ENCODE data around the gene BMP4. TPM values are rescaled to one million over a fixed set of nuclear protein-coding genes. Genes with fewer than 3 reads are reported as not detected.
A peak's percentile ranks its signal among the peaks of the same experiment; 100 is the strongest.

BMP4 gene
- total RNA-seq, 1 donor from 2014 or later: 6.9 TPM

DNA sequence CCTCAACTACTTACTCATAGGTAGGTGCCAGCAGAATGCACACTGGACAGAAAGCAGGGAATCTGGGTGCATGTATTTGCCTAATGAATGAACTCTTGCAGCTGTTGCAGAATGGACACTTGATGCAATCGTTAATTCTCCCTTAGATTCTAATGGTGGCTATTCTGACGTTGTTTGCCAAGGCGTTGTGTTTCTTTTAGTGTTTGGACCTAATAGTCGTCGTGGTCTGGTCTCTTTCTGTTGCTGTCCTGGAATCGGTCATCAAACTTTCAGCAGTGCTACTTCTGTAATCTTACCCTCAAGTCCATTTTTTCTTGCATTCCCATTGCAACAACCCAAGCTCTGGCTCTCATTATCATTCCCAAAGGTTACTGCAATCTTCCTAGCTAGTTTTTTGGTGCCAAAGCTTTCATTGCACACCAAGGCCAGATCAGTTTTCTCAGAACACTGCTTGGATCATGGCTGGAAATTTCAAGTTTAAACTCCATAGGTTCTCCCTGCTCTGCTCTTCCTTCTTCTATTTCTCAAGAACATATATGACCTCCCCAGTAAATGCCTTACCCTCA, 31.3 kb downstream of the BMP4 start:
- TF ChIP-seq, protein P1, sequence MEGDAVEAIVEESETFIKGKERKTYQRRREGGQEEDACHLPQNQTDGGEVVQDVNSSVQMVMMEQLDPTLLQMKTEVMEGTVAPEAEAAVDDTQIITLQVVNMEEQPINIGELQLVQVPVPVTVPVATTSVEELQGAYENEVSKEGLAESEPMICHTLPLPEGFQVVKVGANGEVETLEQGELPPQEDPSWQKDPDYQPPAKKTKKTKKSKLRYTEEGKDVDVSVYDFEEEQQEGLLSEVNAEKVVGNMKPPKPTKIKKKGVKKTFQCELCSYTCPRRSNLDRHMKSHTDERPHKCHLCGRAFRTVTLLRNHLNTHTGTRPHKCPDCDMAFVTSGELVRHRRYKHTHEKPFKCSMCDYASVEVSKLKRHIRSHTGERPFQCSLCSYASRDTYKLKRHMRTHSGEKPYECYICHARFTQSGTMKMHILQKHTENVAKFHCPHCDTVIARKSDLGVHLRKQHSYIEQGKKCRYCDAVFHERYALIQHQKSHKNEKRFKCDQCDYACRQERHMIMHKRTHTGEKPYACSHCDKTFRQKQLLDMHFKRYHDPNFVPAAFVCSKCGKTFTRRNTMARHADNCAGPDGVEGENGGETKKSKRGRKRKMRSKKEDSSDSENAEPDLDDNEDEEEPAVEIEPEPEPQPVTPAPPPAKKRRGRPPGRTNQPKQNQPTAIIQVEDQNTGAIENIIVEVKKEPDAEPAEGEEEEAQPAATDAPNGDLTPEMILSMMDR (IDR thresholded peaks at IDR 0.05): no peak
- Mint-ChIP-seq H3K27ac (ENCODE audit: unreplicated experiment) (peak overlapping the region; percentile 11), H3K9me3 (ENCODE audit: unreplicated experiment) (no peaks in the 10 kb centered on the region), H3K36me3 (ENCODE audit: unreplicated experiment) (no peaks in the 10 kb centered on the region), H3K27me3 (ENCODE audit: unreplicated experiment) (no peaks in the 10 kb centered on the region), H3K4me1 (ENCODE audit: unreplicated experiment) (peaks cover 29% of the 10 kb centered on the region), H3K4me3 (ENCODE audit: unreplicated experiment) (peak overlapping the region; percentile 10)
- DNase-seq (ENCODE audit: extremely low spot score, unreplicated experiment): no peak

DNA sequence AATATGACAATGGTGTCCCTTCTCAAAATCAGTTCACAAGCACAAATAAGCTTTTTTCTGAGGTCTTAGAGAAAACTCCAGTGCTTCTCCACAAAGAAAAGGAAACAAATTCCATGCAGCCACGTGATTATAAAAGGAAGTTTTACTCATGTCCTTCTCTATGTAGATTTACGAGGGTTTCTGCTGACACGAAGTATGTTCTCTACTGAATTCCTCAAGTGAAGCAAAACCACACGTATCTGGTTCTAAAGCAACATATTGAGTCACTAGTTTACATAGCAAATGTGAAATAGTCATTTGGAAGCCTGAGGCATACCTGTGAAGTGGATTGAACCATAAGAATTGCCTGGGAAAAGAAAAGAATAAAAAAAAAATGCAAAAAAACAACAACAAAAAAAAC, 31.9 kb downstream of the BMP4 start:
- TF ChIP-seq, protein P1 (IDR thresholded peaks at IDR 0.05): no peak
- Mint-ChIP-seq H3K27ac (ENCODE audit: unreplicated experiment) (peak overlapping the region; percentile 36), H3K4me1 (ENCODE audit: unreplicated experiment) (peaks cover 24% of the 10 kb centered on the region), H3K4me3 (ENCODE audit: unreplicated experiment) (peak overlapping the region; percentile 10), H3K9me3 (ENCODE audit: unreplicated experiment) (no peaks in the 10 kb centered on the region), H3K36me3 (ENCODE audit: unreplicated experiment) (no peaks in the 10 kb centered on the region), H3K27me3 (ENCODE audit: unreplicated experiment) (no peaks in the 10 kb centered on the region)
- DNase-seq (ENCODE audit: extremely low spot score, unreplicated experiment): no peak

DNA sequence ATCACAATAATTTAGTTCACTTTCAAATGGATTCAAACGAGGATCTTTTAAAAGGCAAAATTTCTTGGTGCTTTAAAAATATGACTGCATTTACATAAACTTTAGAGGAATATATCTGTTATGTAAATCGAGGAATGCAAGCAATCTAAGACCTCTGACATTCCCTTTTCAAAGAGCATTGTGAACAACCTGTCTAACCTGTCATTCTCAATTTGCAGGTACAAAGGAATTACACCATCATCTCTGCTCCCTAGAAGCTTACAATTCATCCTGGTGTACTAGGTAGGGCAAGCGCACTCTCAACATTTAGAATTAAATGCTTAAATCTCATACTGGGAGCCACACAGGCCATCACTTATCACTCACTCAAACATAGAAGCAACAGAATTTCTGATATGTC, 35.6 kb downstream of the BMP4 start:
- TF ChIP-seq, protein P1 (IDR thresholded peaks at IDR 0.05): no peak
- H3K9me3 Mint-ChIP-seq (ENCODE audit: unreplicated experiment): no peaks in the 10 kb centered on the region
- H3K27ac Mint-ChIP-seq (ENCODE audit: unreplicated experiment): no peak overlapping the region
- H3K27me3 Mint-ChIP-seq (ENCODE audit: unreplicated experiment): peaks cover 2% of the 10 kb centered on the region
- no peaks in the 10 kb centered on the region for H3K36me3 Mint-ChIP-seq (ENCODE audit: unreplicated experiment)
- no peak overlapping the region for H3K4me3 Mint-ChIP-seq (ENCODE audit: unreplicated experiment)
- peaks cover 16% of the 10 kb centered on the region for H3K4me1 Mint-ChIP-seq (ENCODE audit: unreplicated experiment)
- no peak for DNase-seq (ENCODE audit: extremely low spot score, unreplicated experiment)

DNA sequence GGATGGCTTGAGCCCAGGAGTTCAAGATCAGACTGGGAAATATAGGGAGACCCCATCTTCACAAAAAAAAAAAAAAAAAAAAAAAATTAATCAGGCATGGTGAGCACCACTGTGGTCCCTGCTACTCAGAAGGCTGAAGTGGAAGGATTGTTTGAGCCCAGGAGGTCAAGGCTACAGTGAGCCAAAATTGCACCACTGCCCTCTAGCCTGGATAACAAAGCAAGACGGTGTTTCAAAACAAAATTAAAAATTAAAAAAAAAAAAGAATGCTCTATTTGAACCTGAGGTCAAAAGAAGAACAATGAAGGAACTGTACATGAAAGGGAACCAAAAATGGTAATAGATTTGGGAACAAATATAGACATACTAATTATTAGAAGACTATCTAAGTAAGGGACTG, 40.4 kb downstream of the BMP4 start:
- TF ChIP-seq, protein P1 (IDR thresholded peaks at IDR 0.05): no peak
- Mint-ChIP-seq H3K4me3 (ENCODE audit: unreplicated experiment) (no peak overlapping the region), H3K36me3 (ENCODE audit: unreplicated experiment) (no peaks in the 10 kb centered on the region), H3K27ac (ENCODE audit: unreplicated experiment) (no peak overlapping the region), H3K4me1 (ENCODE audit: unreplicated experiment) (no peaks in the 10 kb centered on the region), H3K9me3 (ENCODE audit: unreplicated experiment) (no peaks in the 10 kb centered on the region), H3K27me3 (ENCODE audit: unreplicated experiment) (peaks cover 2% of the 10 kb centered on the region)
- DNase-seq (ENCODE audit: extremely low spot score, unreplicated experiment): no peak

DNA sequence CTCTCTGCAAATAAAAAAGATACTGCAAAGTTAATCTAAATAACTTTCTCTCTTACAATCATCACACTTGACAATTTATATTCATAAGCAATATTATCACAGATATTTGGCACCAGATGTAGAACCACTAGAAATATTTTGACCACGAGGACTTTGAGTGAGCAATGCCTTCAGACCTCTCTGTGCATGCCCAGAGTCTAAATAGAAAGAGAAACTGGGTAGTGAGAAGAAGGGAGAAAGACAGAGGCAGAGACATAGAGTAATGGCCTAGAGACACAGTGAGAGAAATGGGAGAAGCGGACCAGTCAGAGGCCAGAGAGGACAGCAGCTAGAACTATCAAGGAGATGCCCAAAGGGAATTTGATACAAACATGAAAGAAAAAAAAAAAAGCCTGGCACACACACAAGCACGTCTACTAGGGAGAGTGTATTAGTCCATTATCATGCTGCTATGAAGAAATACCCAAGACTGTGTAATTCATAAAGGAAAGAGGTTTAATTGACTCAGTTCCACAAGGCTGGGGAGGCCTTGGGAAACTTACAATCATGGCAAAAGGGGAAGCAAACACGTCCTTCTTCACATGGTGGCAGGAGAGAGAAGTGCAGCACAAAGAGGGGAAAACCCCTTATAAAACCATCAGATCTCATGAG, 41.1 kb downstream of the BMP4 start:
- no peak overlapping the region for H3K27ac Mint-ChIP-seq (ENCODE audit: unreplicated experiment)
- H3K4me1 Mint-ChIP-seq (ENCODE audit: unreplicated experiment): no peaks in the 10 kb centered on the region
- H3K27me3 Mint-ChIP-seq (ENCODE audit: unreplicated experiment): peaks cover 2% of the 10 kb centered on the region
- H3K9me3 Mint-ChIP-seq (ENCODE audit: unreplicated experiment): no peaks in the 10 kb centered on the region
- no peaks in the 10 kb centered on the region for H3K36me3 Mint-ChIP-seq (ENCODE audit: unreplicated experiment)
- DNase-seq (ENCODE audit: extremely low spot score, unreplicated experiment): no peak
- no peak overlapping the region for H3K4me3 Mint-ChIP-seq (ENCODE audit: unreplicated experiment)
- TF ChIP-seq, protein P1 (IDR thresholded peaks at IDR 0.05): no peak

All from osteocyte (in vitro differentiated cells).